Activated CD8-positive, alpha-beta memory T cell treated with anti-CD3 and anti-CD28 coated beads for 4 hours (primary cell): ENCODE measurements around the gene COL9A1.
"Not testable (repeated sequence)": the region's sequence is repeated elsewhere in the genome, so short reads cannot be mapped to it uniquely, and the experiment has no call there.

Experiments
- DNase-seq, 2 donors: peaks; one replicate each; pipeline ENCODE4 v3.0.0-alpha.2; 2020; ENCODE audit warnings: low read depth in 2 of 2

COL9A1 gene

GRCh38 chr6:70303034-70303525, at the start of gene COL9A1:
Gene COL9A1 (minus strand): TSS chr6:70303084. CDS start chr6:70302924, 160 bp downstream.
- no peak for DNase-seq

DNA sequence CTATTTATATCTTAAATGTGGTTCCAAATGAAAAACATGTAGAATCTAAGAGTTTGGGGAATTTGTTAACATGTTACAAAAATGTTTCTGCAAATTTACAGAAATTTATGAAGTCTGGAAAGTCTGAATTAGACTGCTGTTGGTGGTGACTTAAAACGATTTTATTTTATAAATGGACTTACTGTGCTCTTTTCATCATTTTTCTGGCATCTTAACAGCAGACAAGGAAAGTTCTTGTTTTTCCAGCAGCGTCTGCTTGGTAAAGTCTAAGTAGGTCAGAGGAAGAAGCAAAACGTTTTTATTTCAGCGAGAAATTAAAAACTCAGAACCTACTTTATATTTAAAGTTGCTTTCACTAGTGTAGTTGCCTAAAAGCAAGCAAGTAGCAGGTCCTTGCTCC, 48.6 kb upstream of the COL9A1 start:
- DNase-seq: no peak

- no peak for DNase-seq
Measured at GRCh38 chr6:70345619-70346018, 42.7 kb upstream of the COL9A1 start.

GRCh38 chr6:70343313-70343712, 40.4 kb upstream of the COL9A1 start:
- no peak for DNase-seq

DNA sequence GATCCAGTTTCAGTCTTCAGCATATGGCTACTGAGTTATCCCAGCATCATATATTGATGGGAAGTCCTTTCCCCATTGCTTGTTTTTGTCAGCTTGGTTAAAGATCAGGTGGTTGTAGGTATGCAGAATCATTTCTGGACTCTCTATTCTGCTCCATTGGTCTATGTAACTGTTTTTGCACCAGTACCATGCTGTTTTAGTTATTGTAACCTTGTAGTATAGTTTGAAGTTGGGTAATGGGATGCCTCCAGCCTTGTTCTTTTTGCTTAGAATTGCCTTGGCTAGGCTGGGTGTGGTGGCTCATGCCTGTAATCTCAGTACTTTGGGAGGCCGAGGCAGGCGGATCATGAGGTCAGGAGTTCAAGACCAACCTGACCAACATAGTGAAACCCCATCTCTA, 36.9 kb upstream of the COL9A1 start:
- not testable (repeated sequence) for DNase-seq

DNA sequence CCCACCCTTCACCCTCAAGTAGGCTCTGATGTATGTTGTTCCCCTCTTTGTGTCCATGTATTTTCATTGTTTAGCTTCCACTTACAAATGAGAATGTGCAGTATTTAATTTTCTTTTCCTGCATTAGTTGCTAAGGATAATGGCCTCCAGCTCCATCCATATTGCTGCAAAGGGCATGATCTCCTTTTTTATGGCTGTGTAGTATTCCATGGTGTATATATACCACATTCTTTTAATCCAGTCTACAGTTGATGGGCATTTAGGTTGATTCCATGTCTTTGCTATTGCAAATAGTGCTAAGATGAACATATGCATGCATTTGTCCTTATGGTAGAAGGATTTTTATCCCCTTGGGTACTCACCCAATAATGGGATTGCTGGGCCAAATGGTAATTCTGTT, 35.9 kb upstream of the COL9A1 start:
- no peak for DNase-seq

- DNase-seq: no peak
Measured at GRCh38 chr6:70337743-70338105, 34.8 kb upstream of the COL9A1 start.

- no peak for DNase-seq
Measured at GRCh38 chr6:70336996-70337742, 34.3 kb upstream of the COL9A1 start.

DNA sequence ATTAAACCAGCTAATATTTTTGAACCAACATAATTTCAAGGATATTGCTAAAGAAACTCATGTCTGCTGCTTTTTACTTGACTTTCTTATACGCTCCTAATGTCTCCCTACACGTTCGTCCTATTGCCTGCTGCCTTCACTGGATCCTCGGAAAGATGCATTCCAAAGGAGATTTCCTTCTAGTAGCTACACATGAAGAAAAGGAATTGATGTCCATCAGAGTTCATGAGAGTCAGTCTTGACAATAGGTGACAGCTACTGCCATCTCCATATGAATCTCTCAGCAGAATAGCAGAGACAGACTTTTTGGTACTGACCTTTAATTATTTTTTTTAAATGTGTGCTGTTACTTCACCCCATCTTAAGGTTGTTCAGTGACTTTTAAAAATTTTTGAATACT, 24.2 kb upstream of the COL9A1 start:
- no peak for DNase-seq

- DNase-seq: no peak
Measured at GRCh38 chr6:70325009-70325408, 22.1 kb upstream of the COL9A1 start.

GRCh38 chr6:70317799-70318198, 14.9 kb upstream of the COL9A1 start:
- DNase-seq: not testable (repeated sequence)

DNA sequence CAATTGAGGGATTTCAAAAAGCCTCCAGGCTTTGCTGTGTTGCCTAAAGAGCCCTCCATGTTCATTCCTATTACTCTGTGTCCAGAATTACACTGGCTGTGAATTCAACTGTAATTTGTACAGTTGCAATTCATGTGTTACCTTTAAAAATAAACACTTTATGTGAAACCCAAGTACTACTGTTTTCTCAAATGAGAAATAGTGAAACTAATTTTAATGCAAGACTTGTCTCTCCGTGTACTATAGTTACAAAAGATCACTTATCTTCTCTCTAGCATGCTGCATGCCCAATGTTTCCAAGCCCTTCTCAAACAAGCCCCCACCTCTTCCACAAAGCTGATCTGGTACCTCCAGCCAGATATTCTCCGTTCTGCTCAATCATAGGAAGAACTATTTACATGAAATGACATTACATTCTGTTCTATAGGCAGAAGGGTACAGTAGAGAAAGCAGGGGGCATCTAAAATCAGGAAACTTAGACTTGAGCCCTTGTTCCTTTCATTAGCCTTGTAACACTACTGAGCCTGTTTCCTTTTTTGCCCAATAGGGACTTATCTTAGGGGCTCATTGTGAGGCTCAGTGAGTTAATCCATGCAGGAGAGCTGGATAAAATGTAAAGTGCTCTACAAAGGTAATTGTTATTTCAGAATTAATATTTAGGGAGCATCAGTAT, 12.3 kb upstream of the COL9A1 start:
- DNase-seq: no peak

DNA sequence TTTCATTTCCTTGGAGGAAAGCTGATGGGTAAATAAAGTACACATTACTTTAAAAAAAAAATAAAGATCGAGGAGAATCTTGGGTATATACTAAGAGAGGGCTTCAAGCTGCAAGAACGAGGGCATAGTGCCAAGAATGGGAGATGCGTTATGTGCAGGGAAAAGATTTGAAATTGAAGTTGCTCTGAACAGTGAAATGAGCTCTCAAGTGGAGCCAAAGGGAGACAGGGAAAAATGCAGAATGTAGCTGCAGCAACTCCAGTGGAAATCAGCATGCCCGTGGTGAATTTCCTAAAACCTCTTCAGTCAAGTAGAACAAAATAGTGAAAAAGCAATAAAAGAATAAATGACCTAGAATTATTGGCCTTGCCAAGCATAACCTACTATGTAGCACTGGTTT, 11.4 kb upstream of the COL9A1 start:
- no peak for DNase-seq

DNA sequence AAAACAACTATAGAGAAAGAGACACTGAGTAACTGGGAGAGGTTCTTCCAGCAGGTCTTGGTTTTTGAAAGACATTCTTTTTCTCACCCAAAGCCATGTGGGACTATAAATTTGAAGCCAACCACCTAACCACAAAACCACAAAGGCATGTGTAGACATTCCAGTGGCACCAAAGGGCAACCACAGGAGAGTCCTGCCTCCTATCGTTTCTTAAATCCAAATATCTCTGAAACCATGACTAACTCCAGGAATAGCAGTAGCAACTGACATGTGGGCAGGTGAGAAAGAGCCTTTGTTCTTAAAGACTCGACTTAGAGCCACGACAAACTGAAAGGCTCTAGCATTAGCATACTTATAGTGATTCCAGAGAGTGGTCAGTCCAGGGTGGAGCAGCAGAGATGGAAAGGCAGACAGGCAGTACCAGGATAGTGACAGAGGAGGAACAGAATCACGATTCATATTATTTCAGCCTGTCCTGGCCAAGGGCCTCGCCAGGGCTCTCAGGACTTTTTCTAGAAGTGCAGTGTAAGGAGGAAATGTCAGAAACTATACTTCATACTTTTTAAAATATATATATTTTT, 9.4 kb upstream of the COL9A1 start:
- no peak for DNase-seq

GRCh38 chr6:70310063-70310694, 7.3 kb upstream of the COL9A1 start:
- DNase-seq: no peak

- no peak for DNase-seq
Measured at GRCh38 chr6:70309243-70309642, 6.4 kb upstream of the COL9A1 start.

DNA sequence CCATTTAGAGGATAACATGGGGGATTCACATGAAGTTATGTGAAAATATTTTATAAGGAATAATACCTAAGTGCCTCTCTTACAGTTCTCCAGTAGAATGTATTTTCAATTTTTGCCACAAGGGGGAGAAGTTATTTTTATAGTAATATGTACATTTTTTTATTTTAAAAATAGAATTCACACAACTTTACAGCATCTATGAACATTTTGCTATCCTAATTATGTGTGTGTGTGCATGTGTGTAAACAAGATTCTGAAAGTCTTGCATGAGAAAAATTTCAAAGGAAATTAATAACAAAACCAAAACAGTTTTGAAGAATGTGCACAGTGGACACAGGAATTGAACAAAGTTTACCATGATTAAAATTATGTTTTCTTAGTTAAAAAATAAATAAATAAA, 5.3 kb upstream of the COL9A1 start:
- DNase-seq: not testable (repeated sequence)

DNA sequence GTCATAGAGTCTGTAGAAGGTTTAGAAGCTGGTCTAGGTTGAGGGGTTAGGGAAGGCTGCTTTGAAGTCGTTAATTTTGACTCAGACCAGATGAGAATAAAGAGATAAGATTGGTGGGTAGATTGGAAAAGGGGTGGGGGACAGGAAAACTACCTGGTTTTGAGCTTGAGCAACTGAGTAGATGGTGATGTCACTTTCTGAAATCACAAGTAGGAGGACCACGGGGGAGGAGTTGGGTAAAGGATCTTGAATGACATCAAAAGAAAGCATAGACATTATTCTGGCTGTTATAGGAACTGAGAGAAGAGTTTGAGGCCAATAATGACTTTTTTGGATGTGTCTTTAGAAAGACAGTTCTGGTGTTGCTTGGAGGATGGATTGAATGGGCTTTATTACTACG, 4.1 kb upstream of the COL9A1 start:
- no peak for DNase-seq

GRCh38 chr6:70304616-70305015, 1.7 kb upstream of the COL9A1 start:
- DNase-seq: no peak

GRCh38 chr6:70299456-70299855, 3.4 kb downstream of the COL9A1 start:
- no peak for DNase-seq

GRCh38 chr6:70298068-70298467, 4.8 kb downstream of the COL9A1 start:
- no peak for DNase-seq

GRCh38 chr6:70292193-70292592, 10.7 kb downstream of the COL9A1 start:
- no peak for DNase-seq

DNA sequence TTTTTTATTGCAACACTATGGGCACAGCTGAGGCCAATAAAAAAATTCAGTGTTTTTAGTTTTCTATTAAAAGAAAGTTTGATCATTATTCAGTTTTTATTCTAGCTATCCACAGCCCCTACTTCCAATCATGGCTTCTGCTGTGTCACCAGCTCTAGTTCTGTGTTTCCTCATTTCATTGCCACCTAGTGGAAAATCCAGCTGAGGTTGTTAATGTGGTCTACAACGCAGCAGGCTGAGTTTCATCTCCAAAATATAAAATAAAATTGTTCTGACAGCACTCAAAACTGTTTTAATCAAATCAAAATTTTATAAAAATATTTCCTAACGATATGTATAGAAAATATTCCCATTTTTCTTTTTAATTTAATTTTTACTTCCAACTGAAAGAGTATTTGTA, 13.6 kb downstream of the COL9A1 start:
- DNase-seq: no peak
